Right lobe of liver (tissue), 4 donors: ENCODE data around the gene LHPP.

Source experiments
- CTCF ChIP-seq, 4 donors: fragments of 200-600 bp in 3 of 4; fragments of 450-650 bp in 1 of 4; IDR thresholded peaks; one replicate each; pipeline versions ENCODE4 v1.5.1 to v1.8.0; 2016 to 2022; ENCODE audit warnings: antibody characterized with exemption in 4 of 4, mild to moderate bottlenecking in 2 of 4
- POLR2A ChIP-seq: fragments of 450-650 bp; IDR thresholded peaks from one replicate; pipeline ENCODE4 v1.6.1; 2017; ENCODE audit warnings: antibody characterized with exemption, mild to moderate bottlenecking
- donor health status: DM: no; HTN: no; CAD: no.
- donor health status: DM: no; HTN: no; CAD: no.
- donor health status: DM: no; HTN: yes; CAD: no.

DNA sequence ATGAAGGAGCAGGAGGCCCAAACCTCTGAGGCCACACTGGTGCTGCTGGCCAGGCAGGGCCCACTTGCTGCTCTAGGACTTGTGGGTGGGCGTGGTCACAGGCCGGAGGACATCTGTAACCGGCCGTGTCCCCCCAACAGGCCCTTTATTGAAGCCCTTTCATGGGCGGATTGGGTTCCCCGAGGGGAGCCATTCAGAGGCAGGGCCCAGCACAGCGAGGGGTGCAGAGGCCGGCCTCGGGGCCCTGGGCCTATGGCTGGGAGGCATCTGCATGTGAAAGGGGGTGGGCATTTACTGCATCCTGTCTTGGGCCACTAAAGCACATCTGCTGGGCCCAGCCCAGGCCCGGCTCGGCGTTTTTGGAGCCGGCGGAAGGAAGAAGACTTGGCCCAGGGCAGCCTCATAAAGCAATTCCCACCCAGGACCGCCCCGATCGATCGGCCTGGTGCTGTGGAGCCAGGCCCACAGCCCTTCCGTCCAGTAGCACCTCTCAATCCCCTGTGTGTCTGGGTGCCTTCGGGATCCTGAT is 8.4 kb downstream of the LHPP start:
- TF ChIP-seq CTCF (IDR thresholded peaks at IDR 0.05) (no peak), POLR2A (no peak)
